Lower leg skin (tissue), 3 donors: Measurements from ENCODE around the gene MYO1E.

ENCODE experiments used
- CTCF ChIP-seq, 3 donors: fragments of 450-650 bp; IDR thresholded peaks; one replicate each; pipeline ENCODE4 v1.5.1; 2016; ENCODE audit warnings: antibody characterized with exemption in 3 of 3, mild to moderate bottlenecking in 3 of 3, moderate library complexity in 2 of 3
- POLR2A ChIP-seq, 2 donors: fragments of 450-650 bp; IDR thresholded peaks; one replicate each; pipeline ENCODE4 v1.6.1; 2016 to 2017; ENCODE audit warnings: antibody characterized with exemption in 2 of 2, mild to moderate bottlenecking in 1 of 2, moderate library complexity in 1 of 2

GRCh38 chr15:59096429-59096828 lies 276.2 kb downstream of the MYO1E start:
- no peak for TF ChIP-seq CTCF (IDR thresholded peaks at IDR 0.05)
- no peak for TF ChIP-seq POLR2A (IDR thresholded peaks at IDR 0.05)
